DMS79 (cell line): ENCODE measurements around the gene SRCIN1.

ENCODE experiments used
- DNase-seq: peaks from one replicate; lab custom pipeline; 2025; lab: John Stamatoyannopoulos, UW

SRCIN1 gene

GRCh38 chr17:38598995-38599394, 6.8 kb downstream of the SRCIN1 start:
- no peak for DNase-seq

DNA sequence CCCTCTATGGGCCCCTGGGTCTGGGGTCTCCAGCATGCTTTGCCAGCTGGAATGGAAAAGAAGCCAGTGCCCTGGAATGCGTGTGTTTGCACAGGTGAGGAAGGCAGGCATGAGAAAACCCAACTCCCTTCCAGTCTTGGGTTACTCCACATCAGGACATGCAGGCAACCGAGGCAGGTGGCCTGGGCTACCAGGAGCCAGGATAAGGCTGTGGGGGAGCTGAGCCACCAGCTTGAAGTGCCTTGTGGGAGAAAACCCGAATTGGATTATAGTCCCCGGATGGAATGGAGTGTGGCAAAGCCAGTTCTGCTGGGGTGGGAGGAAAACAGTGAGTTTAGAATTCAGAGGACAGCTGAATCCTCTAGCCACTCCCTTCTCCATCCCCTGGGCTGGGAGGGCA, 7.2 kb downstream of the SRCIN1 start:
- peak; percentile 38 for DNase-seq

GRCh38 chr17:38597375-38597774, 8.4 kb downstream of the SRCIN1 start:
- no peak for DNase-seq

GRCh38 chr17:38596651-38597050, 9.1 kb downstream of the SRCIN1 start:
- DNase-seq = no peak

GRCh38 chr17:38595892-38596291, 9.9 kb downstream of the SRCIN1 start:
- no peak for DNase-seq

DNA sequence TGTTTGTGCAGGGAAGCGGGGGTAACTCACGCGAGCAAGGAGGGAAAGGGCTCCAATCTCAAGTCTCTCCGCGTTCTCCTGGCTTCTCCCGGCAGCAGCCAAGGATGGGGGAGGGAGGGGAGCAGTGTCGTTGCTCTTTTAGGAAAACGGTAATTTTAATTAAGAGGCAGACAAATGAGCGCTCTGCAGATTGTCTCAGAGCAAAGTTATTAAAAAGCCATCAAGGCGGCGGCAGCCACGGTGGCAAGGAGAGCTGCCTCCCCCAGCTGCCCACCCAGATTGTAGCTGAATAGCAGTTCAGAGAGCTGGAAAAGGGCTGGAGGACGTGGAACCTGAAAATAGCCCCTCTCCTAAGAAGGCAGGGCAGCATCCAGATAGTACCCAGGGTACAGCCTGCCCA, 11.6 kb downstream of the SRCIN1 start:
- DNase-seq = no peak

DNA sequence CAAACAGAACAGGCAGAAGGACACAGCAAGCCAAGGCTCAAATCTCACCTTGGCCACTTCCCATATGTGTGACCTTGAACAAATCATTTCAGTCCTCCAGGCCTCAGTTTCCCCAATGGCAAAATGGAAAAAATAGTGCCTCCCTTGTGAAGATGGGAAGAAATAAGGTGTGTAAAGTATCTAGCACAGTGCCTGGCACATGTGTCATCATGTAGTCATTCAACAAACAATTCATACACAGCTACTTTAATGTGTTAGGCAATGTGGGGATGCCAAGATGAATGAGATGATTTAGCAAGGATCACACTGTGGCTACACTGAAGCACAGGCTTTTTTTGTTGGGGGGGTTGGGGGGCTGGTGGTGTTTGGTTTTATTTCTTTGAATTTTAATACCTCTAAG, 13.3 kb downstream of the SRCIN1 start:
- no peak for DNase-seq

- no peak for DNase-seq
Measured at GRCh38 chr17:38591759-38592241, 14.0 kb downstream of the SRCIN1 start.

GRCh38 chr17:38590988-38591758, 14.6 kb downstream of the SRCIN1 start:
- DNase-seq = no peak

DNA sequence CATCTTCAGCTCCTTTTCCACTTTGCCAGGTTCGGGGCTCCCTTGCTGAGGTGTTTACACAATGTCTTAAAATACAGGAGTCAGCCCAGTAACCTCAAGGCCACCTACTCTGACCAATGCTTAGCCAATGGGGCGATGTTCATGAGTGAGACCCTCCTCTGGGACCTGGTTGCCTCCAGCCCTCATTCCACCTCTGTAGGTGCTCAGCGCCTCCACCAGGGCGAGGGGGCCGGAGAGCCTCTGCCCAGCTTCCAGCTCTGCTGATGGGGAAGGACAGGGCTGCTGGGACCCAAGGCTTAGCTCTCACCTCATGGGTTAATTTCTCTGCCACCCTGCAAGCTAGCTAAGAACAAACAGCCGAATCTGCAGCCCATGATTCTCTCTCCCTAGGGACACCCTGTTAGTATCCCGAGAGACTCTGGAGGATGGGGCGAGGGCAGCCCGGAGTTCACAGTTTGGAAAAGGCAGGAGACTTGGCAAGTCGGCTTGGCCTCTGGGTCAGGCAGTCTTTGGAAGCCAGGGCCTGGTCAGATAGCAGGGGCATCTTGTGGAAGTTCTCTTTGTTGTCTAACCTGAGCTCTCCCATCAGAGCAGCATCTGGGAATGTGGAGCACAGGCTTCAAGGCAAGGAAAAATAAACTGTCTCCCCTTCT, 16.2 kb downstream of the SRCIN1 start:
- no peak for DNase-seq

- DNase-seq = no peak
Measured at GRCh38 chr17:38588788-38589174, 17.0 kb downstream of the SRCIN1 start.

- DNase-seq = peak; percentile 41
Measured at GRCh38 chr17:38587947-38588787, 17.6 kb downstream of the SRCIN1 start.

DNA sequence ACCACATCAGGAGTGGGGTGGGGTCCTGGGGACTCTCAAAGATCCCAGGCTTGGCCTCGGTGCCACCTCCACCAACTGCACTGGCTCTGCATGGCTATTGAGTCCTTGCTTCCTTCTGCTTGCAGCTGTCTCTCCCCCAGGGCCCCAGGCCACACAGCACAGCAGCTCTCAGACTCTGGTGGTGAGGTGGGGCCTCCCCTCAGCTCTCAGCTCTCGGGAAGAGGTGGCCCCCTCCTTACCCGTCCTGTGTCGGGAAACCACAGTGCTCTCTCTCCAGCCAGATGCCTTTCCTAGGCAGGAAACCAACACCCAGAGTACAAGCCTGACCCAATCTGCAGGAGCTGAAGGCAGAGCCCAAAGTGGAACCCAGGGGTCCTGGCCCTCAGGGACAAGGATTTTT, 18.5 kb downstream of the SRCIN1 start:
- DNase-seq = no peak

DNA sequence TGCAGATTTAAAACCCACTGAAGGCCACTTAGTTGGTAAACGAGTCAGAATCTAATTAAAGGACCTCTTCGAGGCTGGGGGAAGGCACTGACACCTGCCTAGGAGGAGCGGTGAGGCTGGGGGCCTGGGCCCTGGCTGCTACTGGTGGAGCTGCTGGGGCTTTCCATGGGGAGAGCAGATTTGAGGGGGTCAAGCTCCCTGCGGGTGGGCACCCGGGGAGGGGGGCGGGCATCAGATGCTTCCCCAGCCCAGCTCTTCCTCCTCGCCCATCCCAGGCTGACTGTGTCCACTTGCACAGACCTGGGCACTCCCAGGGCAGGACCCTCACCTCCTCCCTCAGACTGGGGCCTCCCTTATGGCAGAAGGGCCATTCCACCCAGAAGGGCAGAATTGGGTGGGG, 19.0 kb downstream of the SRCIN1 start:
- DNase-seq = no peak

DNA sequence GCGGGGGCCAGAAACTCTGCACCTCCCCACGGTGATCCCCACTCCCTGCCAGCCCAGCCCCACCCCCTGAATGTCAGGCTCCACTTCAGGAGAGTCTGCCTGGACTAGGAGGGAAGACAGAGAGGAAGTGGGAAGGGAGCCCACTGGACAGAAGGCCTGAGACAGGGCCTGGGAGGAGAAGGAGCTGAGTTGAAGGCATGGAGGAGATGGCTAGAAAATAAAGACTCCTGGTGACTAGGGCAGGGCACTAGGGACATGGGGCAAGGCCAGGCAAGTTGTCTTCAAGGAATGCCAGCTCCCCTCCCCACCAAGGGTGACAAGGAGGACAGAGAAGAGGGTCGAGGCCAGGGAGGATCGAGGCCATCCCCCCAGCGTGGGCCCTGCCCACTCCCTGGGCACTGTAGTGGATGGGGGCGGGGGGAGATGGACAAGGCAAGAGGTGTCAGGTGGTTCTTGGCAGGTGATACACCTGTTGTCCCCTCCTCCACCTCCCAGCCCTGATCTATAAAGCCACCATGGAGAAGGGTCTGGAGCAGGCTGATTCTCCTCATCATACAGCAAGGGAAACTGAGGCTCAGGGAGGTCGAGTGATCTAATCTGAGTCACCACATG, 19.7 kb downstream of the SRCIN1 start:
- no peak for DNase-seq

DNA sequence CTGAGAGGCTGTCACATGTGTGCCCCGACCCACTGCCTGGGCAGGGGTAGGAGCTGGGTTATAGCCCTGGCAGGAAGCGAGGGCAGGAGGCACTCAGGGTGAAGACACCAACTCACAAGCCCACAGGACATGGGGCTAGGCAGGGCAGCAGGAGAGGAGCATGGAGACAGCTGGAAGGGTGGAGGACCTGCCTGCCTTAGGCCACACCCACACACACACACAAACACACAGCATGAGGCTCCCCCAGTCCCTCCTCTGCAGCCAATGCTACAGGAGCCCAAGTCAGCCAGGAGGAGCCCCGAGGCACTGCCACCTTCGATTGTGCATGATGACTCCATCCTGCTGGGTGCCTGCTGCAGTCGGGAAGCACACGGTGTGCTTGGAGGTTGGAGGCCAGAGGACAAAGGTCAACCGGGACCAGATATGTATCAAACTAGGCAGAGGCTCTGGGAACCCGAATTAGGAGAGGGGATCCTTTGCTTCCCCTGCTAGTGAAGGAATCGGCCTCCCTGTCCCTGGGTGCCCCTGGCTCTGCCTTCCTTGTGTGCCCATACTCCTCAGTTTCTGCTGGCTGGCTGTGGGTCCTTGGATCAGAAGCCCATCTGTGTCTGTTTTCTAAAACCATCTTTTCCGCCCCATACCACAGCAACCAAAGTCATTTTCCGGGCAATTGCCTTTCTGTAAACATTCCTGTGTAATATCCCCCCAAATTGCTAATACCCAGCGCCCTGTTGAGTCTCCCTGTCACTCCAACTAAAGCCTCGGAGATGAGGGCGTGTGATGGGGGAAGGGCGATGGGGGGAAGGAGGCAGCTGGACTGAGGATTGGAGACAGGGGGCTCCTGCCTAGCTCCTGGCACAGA, 20.5 kb downstream of the SRCIN1 start:
- DNase-seq = no peak

DNA sequence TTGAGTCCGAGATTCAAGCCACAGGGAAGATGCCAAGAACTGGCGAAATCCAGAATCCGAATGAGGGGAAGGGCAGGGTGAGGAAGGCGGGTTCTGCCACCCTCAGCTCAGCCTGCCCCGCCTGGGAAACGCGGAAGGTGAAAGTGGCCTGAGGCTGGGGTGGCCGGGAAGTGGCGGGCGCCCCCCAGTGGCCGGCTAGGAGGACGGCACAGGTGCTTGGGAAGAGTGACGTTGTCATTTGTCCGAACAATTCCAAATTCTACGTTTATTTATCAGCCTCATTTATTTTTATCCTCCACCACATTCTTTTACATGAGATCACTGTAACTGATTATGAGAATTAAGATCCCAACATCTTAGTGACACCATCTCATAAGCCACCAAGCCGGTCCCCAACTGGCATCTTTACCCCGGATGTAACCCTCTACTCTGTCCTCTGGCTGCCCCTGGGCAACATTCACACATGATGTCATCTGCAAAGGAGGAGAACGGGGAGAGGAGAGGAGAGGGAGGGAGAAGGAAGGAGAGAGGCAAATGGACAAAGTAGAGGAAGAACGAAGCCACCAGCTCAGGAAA, 21.3 kb downstream of the SRCIN1 start:
- DNase-seq = no peak

- DNase-seq = no peak
Measured at GRCh38 chr17:38583828-38584349, 21.9 kb downstream of the SRCIN1 start.

- DNase-seq = no peak
Measured at GRCh38 chr17:38583176-38583575, 22.6 kb downstream of the SRCIN1 start.

GRCh38 chr17:38582069-38582468, 23.7 kb downstream of the SRCIN1 start:
- no peak for DNase-seq

DNA sequence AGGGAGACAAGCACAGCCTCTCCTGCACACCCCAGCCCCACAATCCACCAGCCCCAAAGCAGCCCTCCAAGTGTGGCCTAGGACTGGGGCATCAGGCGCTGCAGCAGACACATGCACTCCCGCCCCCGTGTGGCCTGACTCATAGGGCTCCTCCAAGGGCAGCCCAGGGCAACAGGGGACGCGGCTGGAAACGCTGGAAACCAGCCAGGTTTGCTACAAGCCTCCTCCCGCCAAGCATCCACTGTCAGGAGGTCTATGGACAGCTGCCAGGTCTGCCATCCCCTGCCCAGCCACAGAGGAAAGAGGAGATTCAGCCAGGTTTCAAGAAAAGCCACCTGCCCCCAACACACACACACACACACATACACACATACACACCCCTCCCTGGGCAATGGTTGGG, 25.8 kb downstream of the SRCIN1 start:
- DNase-seq = peak; percentile 91
